GM12801 (cell line): ENCODE measurements around the gene DNMT3A.

Experiments
- TF ChIP-seq, protein P1 (sequence below): IDR thresholded peaks from one replicate; pipeline ENCODE4 v1.5.1; 2011; ENCODE audit warnings: control low read depth; ENCODE audit not compliant: insufficient read length; ENCODE audit errors: extremely low read depth

The DNMT3A gene

DNA sequence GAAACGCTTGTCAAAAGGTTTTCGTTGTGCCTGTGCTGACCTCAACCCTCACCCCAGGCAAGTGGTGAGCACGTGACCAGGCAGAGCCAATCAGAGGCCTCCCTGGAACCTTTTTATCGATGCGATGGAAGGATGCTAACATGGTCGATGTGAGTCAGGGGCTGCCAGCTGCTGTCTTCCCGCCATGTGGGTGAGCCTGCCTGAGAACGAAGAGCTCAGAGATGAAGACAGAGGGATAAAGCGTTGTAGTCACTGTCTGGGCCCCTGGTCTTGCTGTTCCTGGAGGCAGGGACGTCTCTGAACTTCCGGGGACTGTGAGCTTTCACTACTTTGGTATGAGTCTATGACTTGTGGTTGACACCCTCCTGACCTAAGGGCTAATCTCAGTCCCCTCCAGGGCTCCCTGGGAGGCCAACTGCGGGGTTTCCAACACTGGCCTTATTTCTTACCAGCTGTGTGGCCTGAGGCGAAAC, 18.6 kb downstream of the DNMT3A start:
- TF ChIP-seq, protein P1, sequence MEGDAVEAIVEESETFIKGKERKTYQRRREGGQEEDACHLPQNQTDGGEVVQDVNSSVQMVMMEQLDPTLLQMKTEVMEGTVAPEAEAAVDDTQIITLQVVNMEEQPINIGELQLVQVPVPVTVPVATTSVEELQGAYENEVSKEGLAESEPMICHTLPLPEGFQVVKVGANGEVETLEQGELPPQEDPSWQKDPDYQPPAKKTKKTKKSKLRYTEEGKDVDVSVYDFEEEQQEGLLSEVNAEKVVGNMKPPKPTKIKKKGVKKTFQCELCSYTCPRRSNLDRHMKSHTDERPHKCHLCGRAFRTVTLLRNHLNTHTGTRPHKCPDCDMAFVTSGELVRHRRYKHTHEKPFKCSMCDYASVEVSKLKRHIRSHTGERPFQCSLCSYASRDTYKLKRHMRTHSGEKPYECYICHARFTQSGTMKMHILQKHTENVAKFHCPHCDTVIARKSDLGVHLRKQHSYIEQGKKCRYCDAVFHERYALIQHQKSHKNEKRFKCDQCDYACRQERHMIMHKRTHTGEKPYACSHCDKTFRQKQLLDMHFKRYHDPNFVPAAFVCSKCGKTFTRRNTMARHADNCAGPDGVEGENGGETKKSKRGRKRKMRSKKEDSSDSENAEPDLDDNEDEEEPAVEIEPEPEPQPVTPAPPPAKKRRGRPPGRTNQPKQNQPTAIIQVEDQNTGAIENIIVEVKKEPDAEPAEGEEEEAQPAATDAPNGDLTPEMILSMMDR, result no peak

DNA sequence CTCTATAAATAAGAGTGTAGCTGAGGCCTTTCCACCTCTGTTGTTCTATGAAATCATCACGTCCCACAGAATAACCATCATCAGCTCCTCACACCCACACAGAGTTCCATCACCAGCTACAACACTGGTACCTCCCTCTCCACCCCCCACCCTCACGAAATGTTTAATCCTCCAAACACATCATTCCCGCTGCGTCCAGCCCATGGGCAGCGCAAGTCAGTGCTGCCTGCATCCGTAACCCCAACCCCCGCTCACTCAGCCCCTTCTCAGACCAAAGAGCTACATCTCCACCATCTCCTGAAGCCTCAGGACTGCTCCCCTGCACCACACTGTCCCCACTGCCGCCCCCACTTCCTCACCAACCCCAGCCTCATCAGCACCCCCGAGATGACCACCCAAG, 19.4 kb downstream of the DNMT3A start:
- TF ChIP-seq, protein P1, result no peak

DNA sequence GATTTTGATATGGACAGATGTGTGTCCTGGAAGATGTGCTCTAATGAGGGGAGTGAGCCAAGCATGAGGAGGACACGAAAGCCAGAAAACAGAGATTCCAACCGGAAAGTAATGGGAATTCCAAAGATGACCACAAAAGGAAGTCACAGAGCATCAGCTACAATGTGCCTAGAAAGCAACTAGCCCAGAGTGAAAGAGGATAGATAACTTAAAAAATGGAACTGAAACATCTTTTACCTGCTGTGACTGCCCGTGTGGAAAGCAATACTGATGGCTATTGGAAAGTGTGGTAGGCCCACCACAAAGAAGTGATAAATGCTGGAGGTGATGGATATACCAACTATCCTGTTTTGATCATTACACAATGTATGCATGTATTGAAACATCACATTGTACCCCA, 21.6 kb downstream of the DNMT3A start:
- TF ChIP-seq, protein P1, result no peak

DNA sequence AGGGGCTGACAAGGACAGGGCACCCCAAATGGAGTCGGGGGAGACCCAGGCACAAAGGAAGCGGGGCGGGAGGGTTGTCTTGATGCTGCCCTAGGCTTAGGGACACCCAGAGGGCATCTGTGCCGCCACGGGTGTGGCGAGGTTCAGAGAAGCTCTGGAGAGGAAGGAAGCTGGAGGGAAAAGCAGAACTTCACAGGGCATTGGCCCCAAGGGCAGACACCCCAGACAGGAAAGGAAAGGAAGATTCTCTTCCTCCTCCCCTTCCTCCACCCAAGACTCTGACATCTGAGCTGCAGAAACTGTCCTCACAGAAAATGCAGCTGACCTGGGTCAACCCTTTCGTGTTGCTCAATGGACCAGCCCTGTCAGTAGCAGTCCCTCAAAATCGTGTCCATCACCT, 25.6 kb downstream of the DNMT3A start:
- TF ChIP-seq, protein P1, result no peak

DNA sequence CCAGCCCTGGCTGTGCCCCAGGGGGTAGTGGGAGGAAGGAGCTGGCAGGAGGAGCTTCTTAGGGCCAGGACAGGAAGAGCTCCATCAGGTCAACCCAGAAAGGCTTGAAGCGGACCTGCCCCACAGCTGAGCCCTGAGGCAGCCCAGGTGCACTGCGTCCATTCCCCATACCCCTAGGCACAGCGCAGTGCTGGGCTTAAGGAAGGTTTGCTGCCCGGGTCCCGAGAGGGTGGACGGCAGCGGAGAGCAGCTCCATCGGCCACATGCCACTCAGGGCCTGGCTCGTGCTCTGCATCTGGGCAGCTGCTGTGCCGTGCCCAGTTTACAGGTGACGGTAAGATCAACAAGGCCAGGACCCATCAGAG, 26.4 kb downstream of the DNMT3A start:
- TF ChIP-seq, protein P1, result no peak

DNA sequence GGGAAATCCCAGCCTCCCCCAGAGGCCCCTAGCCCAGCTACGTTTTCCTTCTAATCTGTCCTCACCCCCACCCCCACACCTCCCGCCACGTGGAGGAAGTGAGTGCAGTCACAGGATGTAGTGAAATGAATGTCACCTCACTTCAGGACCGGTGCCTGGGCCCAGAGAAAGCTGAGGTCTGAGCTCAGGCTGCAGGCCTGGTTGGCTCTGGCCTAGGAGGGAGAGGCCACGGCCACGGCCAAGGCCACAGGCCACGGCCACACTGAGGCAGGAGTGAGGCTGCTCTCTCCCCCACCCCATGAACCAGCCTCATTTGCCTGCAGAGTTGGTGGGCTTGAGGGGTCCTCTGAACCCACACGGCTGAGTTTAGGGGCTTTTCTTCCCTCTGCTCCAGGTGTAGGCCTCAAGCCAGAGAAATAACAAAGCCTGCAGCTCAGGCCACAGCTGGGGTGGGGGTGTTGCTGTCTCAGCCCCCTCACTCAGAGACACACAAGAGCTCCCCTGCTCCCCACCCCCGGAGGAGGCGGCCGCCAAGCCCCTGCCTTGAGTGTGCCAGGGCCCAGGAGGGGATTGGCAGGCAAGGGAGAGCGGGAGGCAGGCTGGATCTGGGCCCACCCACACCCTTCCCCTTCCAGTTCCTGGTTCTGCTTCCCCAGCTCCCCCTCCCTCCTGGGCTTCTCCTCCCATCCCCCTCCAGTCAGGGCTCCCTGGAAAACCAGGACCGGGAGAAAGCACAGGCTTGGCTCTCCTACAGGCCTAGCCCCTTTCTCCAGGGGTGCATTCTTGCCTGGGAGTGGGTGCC, 27.0 kb downstream of the DNMT3A start:
- TF ChIP-seq, protein P1, result no peak

DNA sequence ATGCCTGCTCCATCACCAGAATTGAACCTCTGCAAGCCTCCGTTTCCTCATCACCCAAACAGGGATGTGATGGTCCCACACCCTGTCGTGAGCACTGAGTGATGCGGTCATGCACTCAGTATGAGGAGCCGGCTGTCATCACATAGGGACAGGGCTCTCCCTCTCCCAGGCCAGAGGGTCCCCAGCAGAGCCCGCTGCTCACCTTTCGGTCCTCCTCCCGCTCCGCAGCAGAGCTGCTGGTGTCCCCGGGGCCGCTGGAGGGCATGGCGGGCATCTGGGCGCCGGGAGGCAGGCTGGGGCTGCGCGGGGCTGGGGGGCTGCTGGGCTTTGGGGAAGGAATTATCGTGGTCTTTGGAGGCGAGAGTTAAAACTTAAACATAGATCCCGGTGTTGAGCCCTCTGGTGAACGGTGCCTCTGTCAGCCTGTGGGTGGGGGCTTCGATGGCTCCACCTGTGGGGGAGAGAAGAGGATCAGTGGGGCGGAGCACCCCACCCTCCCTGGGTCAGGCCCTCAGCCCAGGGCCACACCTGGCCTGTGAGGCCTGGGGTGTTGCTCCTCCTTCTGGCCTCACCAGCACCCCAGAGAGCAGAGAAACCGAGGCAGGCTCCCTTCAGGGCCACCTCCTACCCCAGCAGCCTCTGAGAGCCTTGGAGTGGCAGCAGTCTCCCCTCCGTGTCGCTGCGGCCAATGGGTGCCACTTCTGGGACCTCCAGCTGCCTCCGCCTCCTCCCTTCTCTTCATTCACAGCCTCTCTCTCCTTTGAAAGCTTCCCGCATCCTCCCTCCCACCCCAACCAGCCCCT, 27.8 kb downstream of the DNMT3A start:
- TF ChIP-seq, protein P1, result no peak
